Measurements from ENCODE around the gene UBL4A. TPM values are rescaled to one million over a fixed set of nuclear protein-coding genes. Genes with fewer than 3 reads are reported as not detected.
A peak's percentile ranks its signal among the peaks of the same experiment; 100 is the strongest.

The UBL4A gene
- polyA plus RNA-seq, 1 donor (not counting 4 experiments of a cell fraction or from before 2014, with no cell fraction given): 15.2 TPM

DNA sequence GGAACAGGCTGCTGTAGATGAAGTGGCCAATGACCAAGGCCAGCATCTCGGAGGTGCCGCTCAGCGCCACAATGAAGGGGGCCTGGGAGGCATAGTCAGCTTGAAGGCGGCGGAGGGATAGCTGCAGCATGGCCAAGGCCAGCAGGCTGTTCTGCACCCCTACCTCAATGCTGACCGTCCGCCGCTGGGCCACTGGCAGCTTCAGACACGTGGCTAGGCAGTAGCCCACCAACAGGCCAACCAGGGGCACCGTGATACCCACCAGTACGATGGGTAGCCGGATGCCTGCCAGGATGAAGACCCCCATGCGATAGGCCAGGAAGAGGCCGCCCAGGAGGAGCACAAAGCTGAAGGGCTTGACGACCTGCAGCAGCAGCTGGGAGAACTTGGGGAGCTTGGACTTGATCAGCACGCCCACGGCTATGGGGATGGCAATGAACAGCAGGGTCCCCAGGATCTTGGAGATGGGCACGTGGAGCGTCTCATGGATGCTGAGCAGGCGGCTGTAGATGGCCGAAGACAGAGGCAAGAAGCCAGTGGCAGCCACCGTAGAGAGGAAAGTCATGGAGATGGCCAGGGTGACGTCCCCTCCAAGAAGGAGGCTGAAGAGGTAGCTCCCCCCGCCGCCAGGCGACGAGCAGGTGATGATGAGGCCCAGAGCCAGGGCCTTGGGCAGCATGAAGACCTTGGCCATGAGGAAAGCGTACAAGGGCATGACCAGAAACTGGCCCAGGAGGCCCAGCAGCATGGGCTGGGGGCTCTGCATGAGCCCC lies 1.3 kb upstream of the UBL4A start:
- H3K27ac ChIP-seq (ENCODE audit: control insufficient read depth, insufficient read depth, low read length): no peak overlapping the region
- H3K9me3 ChIP-seq (ENCODE audit: control insufficient read depth, low read depth, low read length): no peaks in the 10 kb centered on the region
- TF ChIP-seq, protein P1, sequence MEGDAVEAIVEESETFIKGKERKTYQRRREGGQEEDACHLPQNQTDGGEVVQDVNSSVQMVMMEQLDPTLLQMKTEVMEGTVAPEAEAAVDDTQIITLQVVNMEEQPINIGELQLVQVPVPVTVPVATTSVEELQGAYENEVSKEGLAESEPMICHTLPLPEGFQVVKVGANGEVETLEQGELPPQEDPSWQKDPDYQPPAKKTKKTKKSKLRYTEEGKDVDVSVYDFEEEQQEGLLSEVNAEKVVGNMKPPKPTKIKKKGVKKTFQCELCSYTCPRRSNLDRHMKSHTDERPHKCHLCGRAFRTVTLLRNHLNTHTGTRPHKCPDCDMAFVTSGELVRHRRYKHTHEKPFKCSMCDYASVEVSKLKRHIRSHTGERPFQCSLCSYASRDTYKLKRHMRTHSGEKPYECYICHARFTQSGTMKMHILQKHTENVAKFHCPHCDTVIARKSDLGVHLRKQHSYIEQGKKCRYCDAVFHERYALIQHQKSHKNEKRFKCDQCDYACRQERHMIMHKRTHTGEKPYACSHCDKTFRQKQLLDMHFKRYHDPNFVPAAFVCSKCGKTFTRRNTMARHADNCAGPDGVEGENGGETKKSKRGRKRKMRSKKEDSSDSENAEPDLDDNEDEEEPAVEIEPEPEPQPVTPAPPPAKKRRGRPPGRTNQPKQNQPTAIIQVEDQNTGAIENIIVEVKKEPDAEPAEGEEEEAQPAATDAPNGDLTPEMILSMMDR (optimal IDR thresholded peaks at IDR 0.05 in 1 of 3, IDR thresholded peaks at IDR 0.05 in 1 of 3, conservative IDR thresholded peaks at IDR 0.05 in 1 of 3; ENCODE audit: extremely low read depth in 1 of 3, insufficient read depth in 2 of 3, low read length in 3 of 3): no peak
- TF ChIP-seq EZH2 (IDR thresholded peaks at IDR 0.05; ENCODE audit: low read length): no peak
- peaks cover 5 to 8% of the 10 kb centered on the region in 2 experiments for H3K36me3 ChIP-seq (ENCODE audit: control insufficient read depth in 2 of 2, extremely low read depth in 1 of 2, insufficient read depth in 2 of 2, low read length in 2 of 2)
- no peak overlapping the region for H3K4me2 ChIP-seq (ENCODE audit: control insufficient read depth, extremely low read depth, insufficient read depth, low read depth, low read length)
- no peak overlapping the region for H3K4me3 ChIP-seq (ENCODE audit: control insufficient read depth in 2 of 3, extremely low read depth in 1 of 3, insufficient read depth in 2 of 3, low read depth in 1 of 3, low read length in 3 of 3)
- H3K4me1 ChIP-seq (ENCODE audit: control insufficient read depth, extremely low read depth, insufficient read depth, low read length): peaks cover 13% of the 10 kb centered on the region
- dilution Hi-C loops (cut with MboI; ENCODE audit: extremely low pct_ligation_motif_present, low sequenced_read_pairs): no loop called here
- peaks cover 11% of the 10 kb centered on the region for H3K79me2 ChIP-seq (ENCODE audit: control insufficient read depth, insufficient read depth, low read length)
- H3K9ac ChIP-seq (ENCODE audit: control insufficient read depth, extremely low read depth, insufficient read depth, low read length): no peak overlapping the region
- FAIRE-seq (no peak), DNase-seq (ENCODE audit: low read depth, low spot score) (no peak)
- no peaks in the 10 kb centered on the region for H3K27me3 ChIP-seq (ENCODE audit: control insufficient read depth, extremely low read depth, insufficient read depth, low read length)
- H4K20me1 ChIP-seq (ENCODE audit: control insufficient read depth, extremely low read depth, insufficient read depth, low read length): no peaks in the 10 kb centered on the region
- H3K9me1 ChIP-seq (ENCODE audit: control insufficient read depth, extremely low read depth, insufficient read depth, low read length): no peaks in the 10 kb centered on the region
- H2AFZ ChIP-seq (ENCODE audit: control insufficient read depth, low read length): no peak overlapping the region

DNA sequence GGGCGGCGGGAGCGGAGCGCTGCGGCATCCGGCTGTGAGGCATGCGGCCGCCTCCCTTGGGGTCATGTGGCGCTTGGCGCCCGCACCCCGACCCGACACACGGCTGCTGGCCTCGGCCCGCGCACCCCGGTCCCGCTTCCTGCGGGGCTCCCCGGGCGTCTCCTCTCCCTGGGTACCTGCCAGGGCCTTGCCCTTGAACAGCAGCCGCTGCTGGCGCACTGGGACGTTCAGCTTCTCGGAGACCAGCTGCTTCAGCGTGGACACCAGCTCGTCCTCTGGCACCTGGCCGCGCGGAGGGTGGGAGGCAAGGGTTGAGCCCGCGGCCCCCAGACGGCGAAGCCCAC lies 391 bp downstream of the UBL4A start:
- peak overlapping the region; percentile 47 to 58 (median 55) for H3K4me3 ChIP-seq (ENCODE audit: control insufficient read depth in 2 of 3, extremely low read depth in 1 of 3, insufficient read depth in 2 of 3, low read depth in 1 of 3, low read length in 3 of 3)
- no peak overlapping the region for H3K27ac ChIP-seq (ENCODE audit: control insufficient read depth, insufficient read depth, low read length)
- TF ChIP-seq, protein P1 (optimal IDR thresholded peaks at IDR 0.05 in 1 of 3, IDR thresholded peaks at IDR 0.05 in 1 of 3, conservative IDR thresholded peaks at IDR 0.05 in 1 of 3; ENCODE audit: extremely low read depth in 1 of 3, insufficient read depth in 2 of 3, low read length in 3 of 3): no peak
- TF ChIP-seq EZH2 (IDR thresholded peaks at IDR 0.05; ENCODE audit: low read length): no peak
- peaks cover 11% of the 10 kb centered on the region for H3K79me2 ChIP-seq (ENCODE audit: control insufficient read depth, insufficient read depth, low read length)
- H3K4me2 ChIP-seq (ENCODE audit: control insufficient read depth, extremely low read depth, insufficient read depth, low read depth, low read length): peak overlapping the region; percentile 70
- dilution Hi-C loops (cut with MboI; ENCODE audit: extremely low pct_ligation_motif_present, low sequenced_read_pairs): no loop called here
- H4K20me1 ChIP-seq (ENCODE audit: control insufficient read depth, extremely low read depth, insufficient read depth, low read length): no peaks in the 10 kb centered on the region
- H2AFZ ChIP-seq (ENCODE audit: control insufficient read depth, low read length): no peak overlapping the region
- no peak for DNase-seq (ENCODE audit: low read depth, low spot score)
- H3K9ac ChIP-seq (ENCODE audit: control insufficient read depth, extremely low read depth, insufficient read depth, low read length): peak overlapping the region; percentile 60
- peaks cover 13% of the 10 kb centered on the region for H3K4me1 ChIP-seq (ENCODE audit: control insufficient read depth, extremely low read depth, insufficient read depth, low read length)
- H3K36me3 ChIP-seq (ENCODE audit: control insufficient read depth in 2 of 2, extremely low read depth in 1 of 2, insufficient read depth in 2 of 2, low read length in 2 of 2): peaks cover 5 to 8% of the 10 kb centered on the region in 2 experiments
- no peaks in the 10 kb centered on the region for H3K9me3 ChIP-seq (ENCODE audit: control insufficient read depth, low read depth, low read length)
- no peaks in the 10 kb centered on the region for H3K27me3 ChIP-seq (ENCODE audit: control insufficient read depth, extremely low read depth, insufficient read depth, low read length)
- FAIRE-seq: no peak
- no peaks in the 10 kb centered on the region for H3K9me1 ChIP-seq (ENCODE audit: control insufficient read depth, extremely low read depth, insufficient read depth, low read length)

Data from keratinocyte (primary cell).